Pons (tissue), 1 donor: ENCODE results near the gene OSBP2.
"Not testable (repeated sequence)": the region's sequence is repeated elsewhere in the genome, so short reads cannot be mapped to it uniquely, and the experiment has no call there.

Experiments used
- DNase-seq: peaks from one replicate; pipeline ENCODE4 v3.0.0-alpha.2; 2016; ENCODE audit warnings: low spot score

OSBP2 gene

DNA sequence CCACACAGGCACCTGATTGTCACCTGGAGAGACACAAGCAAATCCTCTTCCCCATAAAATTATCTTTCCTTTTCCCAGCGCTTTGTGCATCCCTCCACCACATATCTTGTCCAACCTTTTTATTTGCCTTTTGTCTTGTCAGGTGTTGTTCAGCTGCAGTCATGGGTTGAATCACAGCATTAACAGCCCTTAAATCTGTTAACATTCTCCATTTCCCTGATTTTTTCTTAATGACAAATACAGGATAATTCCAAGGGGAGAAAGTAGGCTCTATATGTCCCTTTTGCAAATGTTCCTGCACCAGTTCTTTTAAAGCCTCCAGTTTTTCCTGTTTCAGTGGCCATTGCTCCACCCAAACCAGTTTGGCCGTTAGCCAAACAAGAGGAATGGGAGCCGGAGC, 18.1 kb upstream of the OSBP2 start:
- DNase-seq: not testable (repeated sequence)

DNA sequence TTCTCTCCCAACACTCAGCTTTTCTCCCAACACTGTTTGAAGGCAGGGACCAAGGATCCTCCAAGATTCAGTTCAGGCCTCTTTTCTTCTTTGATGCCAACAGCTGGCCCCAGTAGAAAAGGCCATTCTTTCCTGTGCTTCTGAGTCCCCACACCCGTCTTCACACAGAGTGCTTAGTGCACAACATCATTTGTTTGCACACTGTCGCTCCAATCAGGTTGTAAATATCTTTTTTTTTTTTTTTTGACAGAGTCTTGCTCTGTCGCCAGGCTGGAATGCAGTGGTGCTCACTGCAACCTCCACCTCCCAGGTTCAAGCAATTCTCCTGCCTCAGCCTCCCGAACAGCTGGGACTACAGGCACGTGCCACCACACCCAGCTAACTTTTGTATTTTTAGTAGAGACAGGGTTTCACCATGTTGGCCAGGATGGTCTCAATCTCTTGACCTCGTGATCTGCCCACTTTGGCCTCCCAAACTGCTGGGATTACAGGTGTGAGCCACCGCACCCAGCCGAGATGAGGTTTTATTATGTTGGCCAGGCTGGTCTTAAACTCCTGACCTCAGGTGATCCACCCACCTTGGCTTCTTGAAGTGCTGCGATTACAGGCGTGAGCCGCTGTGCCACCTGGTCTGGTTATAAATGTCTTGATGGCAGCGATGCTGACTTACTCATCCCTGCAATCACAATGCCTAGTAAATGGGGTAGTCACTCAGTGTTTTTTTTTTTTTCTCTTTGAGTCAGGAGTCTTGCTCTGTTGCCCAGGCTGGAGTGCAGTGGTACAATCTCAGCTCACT, 14.6 kb upstream of the OSBP2 start:
- DNase-seq: not testable (repeated sequence)

GRCh38 chr22:30680991-30681770, 13.5 kb upstream of the OSBP2 start:
- DNase-seq: no peak

DNA sequence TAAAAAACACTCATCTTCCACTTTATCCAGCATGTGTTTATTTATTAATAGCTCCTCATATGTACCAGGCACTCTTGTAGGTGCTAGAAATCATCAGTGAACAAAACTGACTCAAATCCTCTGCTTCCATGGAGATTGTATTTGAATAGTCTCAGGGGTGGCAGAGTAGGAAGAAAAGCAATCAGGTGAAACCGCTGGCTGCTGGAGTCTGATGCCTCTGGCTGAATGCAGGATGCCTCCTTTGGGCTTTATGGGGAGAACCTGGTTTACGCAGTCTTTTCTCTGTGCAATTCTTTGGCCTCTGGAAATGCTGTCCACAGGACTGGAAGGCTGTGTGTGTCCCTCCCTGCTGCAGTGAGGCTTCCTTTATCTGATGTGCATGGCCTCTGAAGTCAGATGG, 12.8 kb upstream of the OSBP2 start:
- DNase-seq: no peak

DNA sequence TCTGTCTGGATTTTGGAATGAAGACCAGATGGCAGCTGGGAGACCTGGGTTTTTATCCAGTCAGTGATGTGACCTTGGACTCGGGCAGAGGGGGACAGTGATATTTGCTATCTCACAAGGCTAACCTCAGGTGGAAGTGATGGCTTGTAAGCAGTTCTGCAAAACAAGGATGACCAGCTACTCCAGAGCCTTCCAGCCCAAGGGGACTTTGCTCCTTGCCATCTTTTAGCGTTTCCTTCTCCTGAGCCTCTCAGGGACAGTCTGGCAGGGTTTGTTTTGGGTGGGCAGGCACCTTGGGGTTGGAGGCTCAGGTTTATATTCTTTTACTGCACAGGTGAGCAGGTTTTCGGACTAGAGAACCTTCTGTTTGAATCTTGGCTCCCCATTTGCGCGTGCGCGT, 9.5 kb upstream of the OSBP2 start:
- DNase-seq: no peak

DNA sequence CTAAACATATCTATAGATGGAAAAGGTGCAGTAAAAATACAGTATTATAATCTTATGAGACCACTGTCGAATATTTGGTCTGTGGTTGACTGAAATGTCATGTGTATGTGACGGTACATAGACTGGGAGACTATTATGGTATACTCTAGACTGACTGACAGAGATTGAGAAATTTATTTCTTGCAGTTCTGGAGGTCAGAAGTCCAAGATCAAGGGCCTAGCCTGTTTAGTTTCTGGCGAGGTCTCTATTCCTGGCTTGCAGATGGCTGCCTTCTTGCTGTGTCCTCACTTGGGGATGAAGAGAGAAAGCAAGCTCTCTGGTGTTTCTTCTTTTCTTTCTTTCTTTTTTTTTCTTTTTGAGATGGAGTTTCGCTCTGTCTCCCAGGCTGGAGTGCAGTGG, 7.3 kb upstream of the OSBP2 start:
- no peak for DNase-seq

GRCh38 chr22:30689622-30690021, 5.1 kb upstream of the OSBP2 start:
- no peak for DNase-seq

DNA sequence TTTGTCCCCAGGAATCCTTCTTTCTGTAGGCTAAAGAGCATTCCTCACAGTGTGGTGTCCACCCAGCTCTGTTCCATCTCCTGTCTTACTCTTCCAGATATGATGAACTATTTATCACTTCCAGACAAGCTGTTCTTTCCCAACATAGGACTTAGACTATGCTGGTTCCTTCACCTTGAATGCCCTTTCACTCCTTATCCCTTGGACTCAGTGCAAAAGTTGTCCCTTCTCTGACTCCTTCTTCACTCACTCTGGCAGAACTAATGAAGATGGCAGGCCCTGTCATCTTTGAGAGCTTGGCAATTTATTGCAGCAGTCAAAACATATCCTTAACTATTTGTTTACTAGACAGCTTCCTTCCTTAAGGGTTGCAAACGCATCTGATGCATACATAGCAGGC, 3.5 kb upstream of the OSBP2 start:
- DNase-seq: no peak

- peak; percentile 63 for DNase-seq
Observed at GRCh38 chr22:30694171-30694639, 469 bp upstream of the OSBP2 start.

DNA sequence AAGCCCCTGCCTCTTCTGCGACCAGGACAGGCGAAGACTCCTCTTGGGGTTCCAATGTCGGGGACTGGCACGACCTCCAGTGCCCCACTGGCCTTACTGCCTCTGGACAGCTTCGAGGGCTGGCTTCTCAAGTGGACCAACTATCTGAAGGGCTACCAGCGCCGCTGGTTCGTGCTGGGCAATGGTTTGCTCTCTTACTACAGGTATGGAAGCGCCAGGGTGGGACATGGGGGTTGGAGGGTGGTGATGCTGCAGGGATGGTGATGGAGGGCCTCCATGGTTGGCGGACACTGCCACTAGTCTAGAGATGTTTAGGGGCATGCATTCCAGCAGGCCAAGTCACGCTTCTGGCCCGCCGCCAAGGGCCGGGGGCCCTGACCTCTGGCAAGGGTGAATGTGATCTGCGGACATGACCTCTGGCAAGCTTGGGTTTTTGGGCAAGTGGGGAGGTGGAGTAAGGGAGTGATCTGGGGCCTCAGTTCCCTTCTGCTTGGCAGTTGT, 727 bp downstream of the OSBP2 start:
- DNase-seq: no peak

DNA sequence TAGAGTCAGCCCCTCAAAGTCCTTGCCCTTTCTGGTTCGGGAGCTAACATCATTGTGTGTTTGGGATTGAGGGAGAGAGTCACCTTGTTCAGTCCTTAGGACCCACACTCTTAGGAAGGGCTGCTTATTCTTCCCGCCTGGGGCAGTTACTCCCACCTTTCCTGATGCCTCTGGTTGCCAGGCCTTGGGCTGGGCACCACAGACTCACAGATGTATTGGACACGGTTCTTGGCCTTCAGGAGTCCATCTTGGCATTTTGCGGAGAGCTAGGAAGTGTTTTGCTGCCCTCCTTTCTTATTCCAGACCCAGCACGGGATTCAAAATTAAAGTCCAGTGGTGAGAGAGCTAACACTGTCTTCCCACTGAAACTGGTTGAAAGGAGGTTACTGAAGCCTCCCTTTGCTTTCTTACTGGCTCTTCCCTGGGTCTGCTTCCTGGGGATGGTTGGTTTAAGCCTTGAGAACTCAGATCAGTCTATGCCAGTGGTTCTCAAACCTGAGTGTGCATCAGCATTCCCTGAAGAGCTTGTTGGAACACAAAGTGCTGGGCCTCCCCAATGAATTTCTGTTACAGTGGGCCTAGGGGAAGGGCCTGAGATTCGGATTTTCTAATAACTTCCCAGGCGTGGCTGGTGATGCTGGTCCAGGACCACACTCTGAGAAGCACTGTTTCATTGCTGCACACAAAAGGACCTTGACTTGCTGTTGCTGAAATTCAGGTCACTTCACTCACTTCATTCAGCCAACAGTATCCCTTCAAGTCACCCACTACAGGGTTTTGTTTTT, 1.4 kb downstream of the OSBP2 start:
- no peak for DNase-seq

DNA sequence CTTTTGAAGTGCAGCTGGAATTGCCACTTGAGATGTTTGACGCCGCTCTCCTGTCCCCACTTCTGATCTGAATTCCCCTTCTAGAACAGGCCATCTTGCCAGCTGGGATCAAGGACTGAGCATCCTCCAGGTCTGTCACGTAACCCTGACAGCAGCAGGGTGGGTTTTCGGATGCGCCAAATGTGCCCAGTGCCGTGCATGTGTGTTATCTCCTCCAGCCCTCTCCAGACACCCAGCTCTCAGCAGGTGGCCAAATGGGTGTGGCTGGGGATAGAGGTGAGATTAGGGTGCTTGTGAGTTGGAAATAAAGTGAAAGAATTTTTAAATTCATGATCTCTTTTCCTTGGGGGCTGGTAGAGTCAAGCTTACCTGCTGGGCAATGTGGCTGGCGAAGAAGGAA, 3.3 kb downstream of the OSBP2 start:
- DNase-seq: no peak

- DNase-seq: no peak
Observed at GRCh38 chr22:30701872-30702271, 7.2 kb downstream of the OSBP2 start.

DNA sequence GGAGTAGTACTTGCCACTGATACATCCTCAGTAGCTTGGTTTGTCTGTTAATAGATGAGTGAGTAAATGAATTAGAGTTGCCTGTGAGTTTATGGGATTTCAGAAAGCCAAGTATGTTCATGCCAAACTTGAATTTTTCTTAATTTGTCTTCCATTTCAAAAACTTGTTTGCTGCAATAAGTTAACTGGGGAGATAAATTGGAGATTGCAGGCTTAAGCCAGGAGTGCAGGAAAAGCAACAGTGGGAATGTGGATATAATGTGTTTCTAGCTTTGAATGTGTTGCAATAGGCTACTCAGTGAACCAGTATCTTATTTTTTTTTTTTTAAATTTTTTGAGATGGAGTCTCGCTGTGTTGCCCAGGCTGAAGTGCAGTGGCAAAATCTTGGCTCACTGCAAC, 8.2 kb downstream of the OSBP2 start:
- DNase-seq: no peak

DNA sequence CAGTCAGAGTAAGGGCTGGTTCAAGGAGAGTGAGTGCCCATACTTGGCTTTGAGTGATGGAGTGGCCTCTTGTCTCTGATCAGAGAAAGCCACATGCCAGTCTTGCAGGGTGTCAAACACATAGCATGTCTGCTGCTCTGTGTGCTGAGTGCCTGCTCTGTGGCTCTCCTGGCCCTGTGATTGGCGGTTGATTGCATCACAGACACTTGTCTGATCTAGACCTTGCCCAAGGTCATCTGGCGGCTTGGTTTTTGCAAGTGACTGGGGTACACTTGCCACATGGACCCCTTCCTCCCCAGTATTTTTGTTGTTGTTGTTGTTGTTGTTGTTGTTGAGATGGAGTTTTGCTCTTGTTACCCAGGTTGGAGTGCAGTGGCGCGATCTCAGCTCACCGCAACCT, 10.3 kb downstream of the OSBP2 start:
- DNase-seq: no peak

- DNase-seq: peak; percentile 37
Observed at GRCh38 chr22:30705710-30706651, 11.3 kb downstream of the OSBP2 start.

DNA sequence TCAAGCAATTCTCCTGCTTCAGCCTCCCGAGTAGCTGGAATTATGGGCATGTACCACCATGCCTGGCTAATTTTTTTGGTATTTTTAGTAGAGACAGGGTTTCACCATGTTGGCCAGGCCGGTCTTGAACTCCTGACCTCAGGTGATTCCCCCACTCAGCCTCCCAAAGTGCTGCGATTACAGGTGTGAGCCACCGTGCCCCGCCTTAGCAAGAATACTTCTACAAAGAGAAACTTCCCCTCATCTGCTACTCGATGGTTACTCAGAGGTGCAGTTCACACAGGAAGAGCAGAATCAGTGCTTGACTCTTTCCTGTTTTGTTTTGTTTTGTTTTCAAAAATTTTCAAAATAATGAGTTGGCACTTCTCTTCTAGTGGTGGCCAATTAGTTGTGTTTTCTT, 15.3 kb downstream of the OSBP2 start:
- DNase-seq: not testable (repeated sequence)

DNA sequence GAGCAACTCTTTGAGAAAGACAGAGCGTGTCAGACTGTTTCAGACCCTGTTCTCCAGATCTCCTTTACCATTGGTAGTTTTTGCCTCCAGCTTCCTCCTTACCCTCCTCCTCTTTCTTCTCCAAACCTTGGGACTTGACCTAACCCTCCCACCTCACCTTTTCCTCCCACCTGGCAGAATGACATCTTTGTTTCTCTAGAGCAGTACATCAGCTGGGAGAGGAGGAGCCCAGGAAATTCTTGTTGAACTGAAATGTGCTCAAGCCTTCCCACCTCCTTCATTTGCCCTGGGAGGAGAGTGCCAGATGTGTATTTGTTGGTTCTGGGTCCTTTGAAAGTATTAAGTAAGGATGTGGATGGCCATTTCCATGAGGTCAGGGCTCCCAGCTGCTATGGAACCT, 17.4 kb downstream of the OSBP2 start:
- DNase-seq: no peak

GRCh38 chr22:30714062-30714461, 19.4 kb downstream of the OSBP2 start:
- no peak for DNase-seq

DNA sequence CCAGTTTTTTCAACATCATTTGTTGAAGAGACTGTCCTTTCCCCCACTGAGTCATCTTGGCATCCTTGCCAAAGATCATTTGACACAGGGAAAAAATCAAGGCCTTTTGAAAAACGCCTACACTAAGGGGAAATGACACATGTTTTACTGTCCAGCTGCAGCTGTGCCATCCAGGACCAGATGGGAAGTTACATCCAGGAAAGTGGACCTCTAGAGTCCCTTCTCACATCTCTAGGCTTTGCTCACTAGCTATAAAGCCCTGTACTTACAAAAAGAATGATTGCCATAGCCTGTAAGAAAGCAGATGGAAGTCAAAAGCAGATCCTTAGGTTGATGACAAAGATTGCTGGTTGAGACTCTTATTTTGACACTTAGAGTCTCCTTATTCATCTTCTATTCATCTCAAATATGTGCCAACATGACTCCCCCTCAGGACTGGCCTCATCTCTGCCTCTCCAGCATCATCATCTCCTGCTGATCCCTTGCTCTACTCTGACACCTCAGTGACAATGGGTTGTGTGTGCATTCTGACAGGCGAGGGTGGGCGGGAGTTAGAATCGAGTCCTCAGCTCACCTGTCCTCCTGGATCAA, 22.8 kb downstream of the OSBP2 start:
- DNase-seq: peak; percentile 52

- no peak for DNase-seq
Observed at GRCh38 chr22:30717952-30718351, 23.3 kb downstream of the OSBP2 start.
